ENCODE data around the gene ILDR2. TPM values are rescaled to one million over a fixed set of nuclear protein-coding genes. Genes with fewer than 3 reads are reported as not detected.
A peak's percentile ranks its signal among the peaks of the same experiment; 100 is the strongest.

Gene ILDR2
- total RNA-seq, 4 donors from 2014 or later = 2.7 to 15.2 (median 8.2) TPM

DNA sequence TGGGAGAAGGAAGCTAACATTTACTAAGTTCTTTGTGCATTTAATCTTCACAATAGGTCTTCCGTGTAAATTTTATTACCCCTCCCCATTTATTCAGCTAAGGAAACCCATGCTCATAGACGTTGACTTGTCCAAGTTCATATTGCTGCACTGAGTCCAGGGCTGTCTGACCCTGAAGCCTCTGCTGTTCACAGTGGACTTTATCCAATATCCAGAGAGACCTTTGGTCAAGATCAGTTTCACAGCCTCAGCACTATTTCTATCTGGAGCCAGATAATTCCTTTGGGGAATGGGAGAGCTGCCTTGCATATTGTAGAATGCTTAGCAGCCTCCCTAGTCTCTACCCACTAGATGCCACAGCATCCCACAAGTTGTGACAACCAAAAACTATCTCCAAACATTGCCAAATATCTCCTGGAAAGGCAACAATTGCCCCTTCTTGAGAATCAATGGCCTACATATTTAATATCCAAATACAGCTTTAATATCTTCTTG is 26.4 kb downstream of the ILDR2 start:
- H3K4me3 ChIP-seq = no peak overlapping the region
- ATAC-seq = no peak
- peaks cover 4 to 65% (median 6%) of the 10 kb centered on the region in 3 donors for H3K4me1 ChIP-seq
- H3K27ac ChIP-seq = no peak overlapping the region
- H3K36me3 ChIP-seq = no peaks in the 10 kb centered on the region
- no peaks in the 10 kb centered on the region for H3K9me3 ChIP-seq
- 90 to 93% methylated on average over 2 of the region's 2 CpGs for WGBS, 2 donors (ENCODE audit: low coverage in 1 of 2)
- TF ChIP-seq, protein P1, sequence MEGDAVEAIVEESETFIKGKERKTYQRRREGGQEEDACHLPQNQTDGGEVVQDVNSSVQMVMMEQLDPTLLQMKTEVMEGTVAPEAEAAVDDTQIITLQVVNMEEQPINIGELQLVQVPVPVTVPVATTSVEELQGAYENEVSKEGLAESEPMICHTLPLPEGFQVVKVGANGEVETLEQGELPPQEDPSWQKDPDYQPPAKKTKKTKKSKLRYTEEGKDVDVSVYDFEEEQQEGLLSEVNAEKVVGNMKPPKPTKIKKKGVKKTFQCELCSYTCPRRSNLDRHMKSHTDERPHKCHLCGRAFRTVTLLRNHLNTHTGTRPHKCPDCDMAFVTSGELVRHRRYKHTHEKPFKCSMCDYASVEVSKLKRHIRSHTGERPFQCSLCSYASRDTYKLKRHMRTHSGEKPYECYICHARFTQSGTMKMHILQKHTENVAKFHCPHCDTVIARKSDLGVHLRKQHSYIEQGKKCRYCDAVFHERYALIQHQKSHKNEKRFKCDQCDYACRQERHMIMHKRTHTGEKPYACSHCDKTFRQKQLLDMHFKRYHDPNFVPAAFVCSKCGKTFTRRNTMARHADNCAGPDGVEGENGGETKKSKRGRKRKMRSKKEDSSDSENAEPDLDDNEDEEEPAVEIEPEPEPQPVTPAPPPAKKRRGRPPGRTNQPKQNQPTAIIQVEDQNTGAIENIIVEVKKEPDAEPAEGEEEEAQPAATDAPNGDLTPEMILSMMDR (IDR thresholded peaks at IDR 0.05) = no peak
- no peak for TF ChIP-seq POLR2AphosphoS5 (IDR thresholded peaks at IDR 0.05)
- no peaks in the 10 kb centered on the region for H3K27me3 ChIP-seq

GRCh38 chr1:166947398-166948043 is 27.8 kb downstream of the ILDR2 start:
- Histone ChIP-seq H3K27me3 (no peaks in the 10 kb centered on the region), H3K36me3 (no peaks in the 10 kb centered on the region), H3K4me3 (peak overlapping the region; percentile 11 to 49), H3K4me1 (peaks cover 4 to 51% (median 6%) of the 10 kb centered on the region in 3 donors), H3K9me3 (no peaks in the 10 kb centered on the region), H3K27ac (peak overlapping the region in 3 of 4 donors; percentile 23 to 51 (median 46))
- TF ChIP-seq POLR2AphosphoS5 (IDR thresholded peaks at IDR 0.05) = no peak
- TF ChIP-seq, protein P1 (IDR thresholded peaks at IDR 0.05) = no peak
- no peak for TF ChIP-seq EP300 (IDR thresholded peaks at IDR 0.05)
- no peak for TF ChIP-seq POLR2A (IDR thresholded peaks at IDR 0.05)
- 10 to 16% methylated on average over 12 to 18 of the region's 44 CpGs for WGBS, 2 donors (ENCODE audit: low coverage in 1 of 2)
- ATAC-seq = peak; percentile 81

- no peak overlapping the region for H3K4me3 ChIP-seq
- H3K4me1 ChIP-seq = peaks cover 0 to 20% (median 0%) of the 10 kb centered on the region in 3 donors
- no peak overlapping the region for H3K27ac ChIP-seq
- no peaks in the 10 kb centered on the region for H3K9me3 ChIP-seq
- H3K36me3 ChIP-seq = no peaks in the 10 kb centered on the region
- no peaks in the 10 kb centered on the region for H3K27me3 ChIP-seq
- ATAC-seq = no peak
- WGBS, 2 donors (ENCODE audit: low coverage in 1 of 2) = 57 to 87% methylated on average over 2 to 5 of the region's 5 CpGs
- TF ChIP-seq, protein P1 (IDR thresholded peaks at IDR 0.05) = no peak
- TF ChIP-seq POLR2A (IDR thresholded peaks at IDR 0.05) (no peak), EP300 (IDR thresholded peaks at IDR 0.05) (no peak), POLR2AphosphoS5 (IDR thresholded peaks at IDR 0.05) (no peak)
Measured at GRCh38 chr1:166944186-166944967, 31.0 kb downstream of the ILDR2 start.

- Histone ChIP-seq H3K27ac (no peak overlapping the region), H3K9me3 (no peaks in the 10 kb centered on the region), H3K36me3 (peaks cover 0 to 10% of the 10 kb centered on the region in 2 donors), H3K4me1 (peaks cover 0 to 5% (median 0%) of the 10 kb centered on the region in 3 donors), H3K27me3 (no peaks in the 10 kb centered on the region), H3K4me3 (no peak overlapping the region)
- WGBS, 2 donors (ENCODE audit: low coverage in 1 of 2) = 85 to 94% methylated on average over 4 to 5 of the region's 5 CpGs
- no peak for ATAC-seq
- no peak for TF ChIP-seq EP300 (IDR thresholded peaks at IDR 0.05)
- no peak for TF ChIP-seq POLR2A (IDR thresholded peaks at IDR 0.05)
- no peak for TF ChIP-seq POLR2AphosphoS5 (IDR thresholded peaks at IDR 0.05)
- TF ChIP-seq, protein P1 (IDR thresholded peaks at IDR 0.05) = no peak
Measured at GRCh38 chr1:166939741-166940375, 35.5 kb downstream of the ILDR2 start.

Measured in gastroesophageal sphincter (tissue), 4 donors.